MCF 10A (cell line): Measurements from ENCODE around the gene LDAH. TPM values are rescaled to one million over a fixed set of nuclear protein-coding genes. Genes with fewer than 3 reads are reported as not detected.

Experiments used
- BruUV-seq: library from RNA; stranded (reverse); fragments of 400-500 nt; replicated peaks from 2 replicates; lab custom pipeline; 2021; lab: Mats Ljungman, UMichigan
- CTCF ChIA-PET: fragments of 300-600 bp; sonication (Branson Sonifier 250); formaldehyde crosslinking; extraction: SDS; loops from one replicate; lab custom pipeline; 2021; ENCODE audit warnings: antibody characterized with exemption, inconsistent platforms; lab: Yijun Ruan, JAX
- POLR2A ChIA-PET: fragments of 300-600, 350-650 bp; sonication (Branson Sonifier 250); formaldehyde crosslinking; extraction: SDS; loops from one replicate; lab custom pipeline; 2020; ENCODE audit warnings: antibody characterized with exemption, inconsistent platforms; lab: Yijun Ruan, JAX
- DNase-seq: peaks from one replicate; pipeline ENCODE4 v3.0.0-alpha.2; 2018; ENCODE audit not compliant: unreplicated experiment
- H3K27ac Mint-ChIP-seq: one replicate; pipeline ENCODE4 v1.8.0; 2022; ENCODE audit warnings: mild to moderate bottlenecking, low read depth, mixed read lengths; ENCODE audit not compliant: unreplicated experiment
- H3K27me3 Mint-ChIP-seq: one replicate; pipeline ENCODE4 v1.8.0; 2022; ENCODE audit warnings: mixed read lengths; ENCODE audit not compliant: insufficient read depth, unreplicated experiment
- H3K36me3 Mint-ChIP-seq: one replicate; pipeline ENCODE4 v1.8.0; 2022; ENCODE audit warnings: mild to moderate bottlenecking, moderate library complexity, mixed read lengths; ENCODE audit not compliant: insufficient read depth, unreplicated experiment
- H3K4me1 Mint-ChIP-seq: one replicate; pipeline ENCODE4 v1.8.0; 2022; ENCODE audit warnings: mixed read lengths; ENCODE audit not compliant: insufficient read depth, unreplicated experiment
- H3K4me3 Mint-ChIP-seq: one replicate; pipeline ENCODE4 v1.8.0; 2022; ENCODE audit warnings: mild to moderate bottlenecking, moderate library complexity, mixed read lengths; ENCODE audit not compliant: unreplicated experiment
- H3K9me3 Mint-ChIP-seq: one replicate; pipeline ENCODE4 v1.8.0; 2022; ENCODE audit warnings: mixed read lengths; ENCODE audit not compliant: unreplicated experiment
- intact Hi-C: fragments of 100-400 bp; cut with micrococcal nuclease; formaldehyde crosslinking; loops from 2 replicates; pipeline ENCODE4 v1.14.1; 2022
- total RNA-seq: library from RNA; stranded (reverse); gene quantifications from 2 replicates; pipeline ENCODE4 v1.2.3, GENCODE V29; 2022
- TF ChIP-seq, protein P1 (sequence below): fragments of 200-600 bp; IDR thresholded peaks from one replicate; pipeline ENCODE4 v1.8.0; 2022; ENCODE audit warnings: antibody characterized with exemption, mild to moderate bottlenecking; ENCODE audit not compliant: unreplicated experiment

Gene LDAH
- total RNA-seq, 1 experiment from 2014 or later = 17.0 TPM

DNA sequence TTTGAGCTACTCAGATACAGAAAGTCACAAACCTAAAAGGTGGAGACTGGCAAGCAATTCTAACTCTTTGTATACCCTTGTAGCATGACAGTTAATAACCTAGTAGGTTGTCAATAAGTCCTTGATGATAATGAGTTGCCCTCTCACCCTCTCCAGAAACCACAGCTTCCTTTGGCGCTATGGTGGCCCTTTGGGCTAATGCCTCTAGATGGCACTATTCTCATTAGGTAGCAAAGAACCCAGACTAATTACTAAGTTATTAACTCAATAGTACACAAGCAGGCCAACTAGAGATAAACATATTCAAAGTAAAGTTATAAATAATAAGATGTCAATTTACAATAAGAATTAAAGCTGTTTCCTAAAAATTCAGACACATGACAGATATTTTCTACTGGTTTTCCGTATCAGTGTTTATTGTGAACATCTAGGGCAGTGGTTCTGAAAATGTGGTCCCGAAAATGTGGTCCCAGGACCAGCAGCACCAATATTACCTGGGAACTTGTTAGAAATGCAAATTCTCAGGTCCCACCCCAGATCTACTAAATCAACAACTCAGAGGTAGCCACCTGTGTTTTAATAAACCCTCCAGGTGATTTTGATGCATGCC is 41.1 kb downstream of the LDAH start:
- TF ChIP-seq, protein P1, sequence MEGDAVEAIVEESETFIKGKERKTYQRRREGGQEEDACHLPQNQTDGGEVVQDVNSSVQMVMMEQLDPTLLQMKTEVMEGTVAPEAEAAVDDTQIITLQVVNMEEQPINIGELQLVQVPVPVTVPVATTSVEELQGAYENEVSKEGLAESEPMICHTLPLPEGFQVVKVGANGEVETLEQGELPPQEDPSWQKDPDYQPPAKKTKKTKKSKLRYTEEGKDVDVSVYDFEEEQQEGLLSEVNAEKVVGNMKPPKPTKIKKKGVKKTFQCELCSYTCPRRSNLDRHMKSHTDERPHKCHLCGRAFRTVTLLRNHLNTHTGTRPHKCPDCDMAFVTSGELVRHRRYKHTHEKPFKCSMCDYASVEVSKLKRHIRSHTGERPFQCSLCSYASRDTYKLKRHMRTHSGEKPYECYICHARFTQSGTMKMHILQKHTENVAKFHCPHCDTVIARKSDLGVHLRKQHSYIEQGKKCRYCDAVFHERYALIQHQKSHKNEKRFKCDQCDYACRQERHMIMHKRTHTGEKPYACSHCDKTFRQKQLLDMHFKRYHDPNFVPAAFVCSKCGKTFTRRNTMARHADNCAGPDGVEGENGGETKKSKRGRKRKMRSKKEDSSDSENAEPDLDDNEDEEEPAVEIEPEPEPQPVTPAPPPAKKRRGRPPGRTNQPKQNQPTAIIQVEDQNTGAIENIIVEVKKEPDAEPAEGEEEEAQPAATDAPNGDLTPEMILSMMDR = peak; percentile 64
- Mint-ChIP-seq H3K4me1 (no peaks in the 10 kb centered on the region), H3K4me3 (no peak overlapping the region), H3K27ac (no peak overlapping the region), H3K27me3 (no peaks in the 10 kb centered on the region), H3K9me3 (no peaks in the 10 kb centered on the region), H3K36me3 (peaks cover 21% of the 10 kb centered on the region)
- peak; percentile 57 for DNase-seq
- intact Hi-C loops = loop anchor here (1.0 to 5.0 kb wide), 4 partner anchors 121 to 336 kb away; no protein-coding TSS in a partner anchor
- ChIA-PET POLR2A (interaction anchor here (0.7 to 1.5 kb wide), 4 partner anchors 40 to 181 kb away, joined by 3 to 4 read pairs (median 3); partner anchors contain the start of gene LDAH), CTCF (interaction anchor here (0.5 to 15.3 kb wide), 72 partner anchors 10 to 1278 kb away, joined by 3 to 375 read pairs (median 5); partner anchors contain the start of genes APOB, HS1BP3 and LDAH)
- BruUV-seq = no TSS peak

DNA sequence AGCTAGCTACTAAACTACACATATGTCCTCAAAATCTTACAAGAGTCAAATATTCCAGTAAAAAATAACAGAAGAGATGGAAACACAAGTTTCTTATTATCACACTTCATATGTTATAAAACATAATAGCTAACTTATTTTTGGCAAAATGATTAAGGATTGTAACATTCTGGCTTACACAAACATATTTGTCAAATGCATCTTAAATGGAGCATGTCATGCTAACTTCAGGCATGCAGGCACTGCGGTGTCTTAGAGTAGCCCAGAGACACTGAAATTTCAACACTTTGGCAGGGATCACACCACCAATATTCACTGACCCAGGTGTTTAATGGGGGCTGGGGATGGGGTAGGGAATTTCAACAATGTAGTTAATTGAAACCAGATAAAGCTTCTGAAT is 51.6 kb downstream of the LDAH start:
- Mint-ChIP-seq H3K4me3 (no peak overlapping the region), H3K4me1 (no peaks in the 10 kb centered on the region), H3K36me3 (peaks cover 8% of the 10 kb centered on the region), H3K27me3 (no peaks in the 10 kb centered on the region), H3K27ac (no peak overlapping the region), H3K9me3 (no peaks in the 10 kb centered on the region)
- CTCF ChIA-PET = interaction anchor here (0.9 to 3.1 kb wide), 4 partner anchors 11 to 192 kb away, joined by 3 to 38 read pairs (median 15); no protein-coding TSS in a partner anchor
- intact Hi-C loops = no loop called here
- POLR2A ChIA-PET = interaction anchor here (1.6 kb wide), 1 partner anchor 12 kb away, joined by 4 read pairs; no protein-coding TSS in a partner anchor
- BruUV-seq = no TSS peak
- TF ChIP-seq, protein P1 = no peak
- DNase-seq = no peak

DNA sequence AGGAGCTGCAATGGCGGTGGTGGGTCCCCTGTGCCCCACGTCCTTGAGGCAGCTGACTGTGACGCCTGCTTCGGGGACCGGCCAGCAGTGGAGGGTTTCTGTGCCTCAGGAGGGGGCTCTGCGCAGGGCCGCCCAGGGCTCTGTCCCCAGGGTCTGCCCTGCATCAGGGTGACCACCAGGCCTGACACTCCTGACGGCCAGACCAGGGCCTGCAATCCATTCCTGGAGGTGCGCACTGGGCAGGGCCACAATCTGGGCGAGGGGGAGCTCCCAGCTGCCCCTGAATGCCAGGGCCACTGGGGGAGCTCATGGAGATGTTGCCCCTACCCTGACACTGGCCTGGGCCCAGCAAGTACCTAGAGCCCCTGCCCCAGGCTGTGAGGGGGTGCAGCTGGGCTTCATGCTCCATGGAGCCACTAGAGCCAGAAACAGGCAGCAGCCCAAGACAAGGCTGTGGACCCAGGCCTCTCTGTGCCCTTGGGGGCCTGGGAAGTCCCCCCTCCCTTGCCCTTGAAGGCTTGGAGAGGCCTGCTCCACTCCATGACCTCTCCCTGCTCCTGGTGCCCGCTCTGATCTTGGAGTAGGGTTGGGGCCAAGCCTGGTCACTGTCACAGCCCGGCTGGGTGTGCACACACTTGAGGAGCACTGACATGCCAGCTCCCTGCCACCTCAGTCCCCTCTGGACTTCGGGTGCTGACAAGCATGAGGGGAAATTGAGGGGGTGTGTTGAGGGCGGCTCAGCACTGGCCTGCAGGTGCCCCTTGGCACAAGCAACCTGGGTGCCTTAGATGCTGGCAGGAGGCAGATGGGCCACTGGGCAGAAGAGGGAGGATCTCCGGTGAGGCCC is 55.9 kb downstream of the LDAH start:
- no TSS peak for BruUV-seq
- Mint-ChIP-seq H3K27ac (no peak overlapping the region), H3K4me3 (no peak overlapping the region), H3K36me3 (peaks cover 6% of the 10 kb centered on the region), H3K27me3 (no peaks in the 10 kb centered on the region), H3K9me3 (no peaks in the 10 kb centered on the region), H3K4me1 (no peaks in the 10 kb centered on the region)
- ChIA-PET CTCF (interaction anchor here (0.6 to 4.5 kb wide), 5 partner anchors 8 to 559 kb away, joined by 3 to 44 read pairs (median 3); no protein-coding TSS in a partner anchor), POLR2A (no interaction called here)
- no peak for DNase-seq
- TF ChIP-seq, protein P1 = no peak
- intact Hi-C loops = no loop called here

DNA sequence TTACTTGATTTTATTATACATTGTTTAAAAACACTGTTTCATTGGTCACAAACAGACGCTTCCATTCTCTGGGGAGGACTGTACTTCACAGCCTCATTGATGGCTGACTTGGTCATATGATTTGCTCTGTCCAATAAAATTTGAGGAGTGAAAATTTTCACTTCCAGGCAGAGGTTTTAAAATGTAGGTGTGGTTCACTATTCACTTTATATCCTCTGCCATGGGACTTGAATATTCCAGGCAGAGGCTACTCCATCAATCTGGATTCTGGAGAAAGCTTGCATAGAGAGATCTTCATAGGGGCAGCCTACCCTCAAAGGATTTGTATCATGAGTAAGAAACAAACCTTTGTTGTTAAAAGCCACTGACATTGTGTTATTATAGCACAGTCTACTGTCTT is 56.7 kb downstream of the LDAH start:
- no peak for DNase-seq
- no peaks in the 10 kb centered on the region for H3K4me1 Mint-ChIP-seq
- no peak overlapping the region for H3K27ac Mint-ChIP-seq
- ChIA-PET POLR2A (no interaction called here), CTCF (interaction anchor here (1.1 to 4.5 kb wide), 3 partner anchors 9 to 16 kb away, joined by 3 to 44 read pairs (median 6); no protein-coding TSS in a partner anchor)
- H3K9me3 Mint-ChIP-seq = no peaks in the 10 kb centered on the region
- no peaks in the 10 kb centered on the region for H3K27me3 Mint-ChIP-seq
- intact Hi-C loops = no loop called here
- no peak overlapping the region for H3K4me3 Mint-ChIP-seq
- peaks cover 6% of the 10 kb centered on the region for H3K36me3 Mint-ChIP-seq
- TF ChIP-seq, protein P1 = no peak
- no TSS peak for BruUV-seq
